Measurements from ENCODE around the gene PDCD4. TPM values are rescaled to one million over a fixed set of nuclear protein-coding genes. Genes with fewer than 3 reads are reported as not detected.

The PDCD4 gene
- total RNA-seq, 4 donors from 2014 or later = 6.4 to 15.6 (median 9.8) TPM

DNA sequence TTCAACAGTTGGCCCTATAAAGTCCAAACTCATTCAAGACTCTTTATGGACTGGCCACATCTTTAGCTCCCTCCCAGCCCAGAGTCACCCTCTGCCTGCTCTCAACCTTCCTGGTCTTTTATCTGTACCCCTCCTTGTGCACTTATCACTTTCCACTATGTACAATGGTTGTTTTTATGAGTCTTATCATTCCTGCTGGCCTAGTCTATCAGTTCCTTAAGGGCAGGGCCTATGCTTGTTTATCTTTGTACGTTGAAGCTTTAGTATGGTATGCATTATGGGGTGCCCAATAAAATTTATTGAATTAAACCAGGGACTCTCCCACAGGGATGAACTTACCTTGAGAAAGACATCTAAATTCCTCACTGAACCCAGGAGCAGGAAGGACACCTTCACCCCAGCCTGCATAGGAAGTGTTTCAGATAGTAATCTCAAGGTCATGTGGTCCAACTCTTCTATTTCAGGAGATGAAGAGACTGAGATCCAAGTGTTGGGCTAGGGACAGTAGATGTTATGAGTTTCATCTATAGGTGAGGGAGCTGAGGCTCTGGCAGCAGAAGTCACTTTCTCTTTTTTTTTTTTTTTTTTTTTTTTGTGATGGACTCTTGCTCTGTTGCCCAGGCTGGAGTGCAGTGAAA, 13.3 kb upstream of the PDCD4 start:
- DNase-seq (no peak), ATAC-seq (no peak)
- no peaks in the 10 kb centered on the region for H3K9me3 ChIP-seq
- H3K27me3 ChIP-seq = no peaks in the 10 kb centered on the region
- H3K4me3 ChIP-seq = no peak overlapping the region
- intact Hi-C loops (cut with DNase I; ENCODE audit: low total_unique reads) (no loop called here), in situ Hi-C loops (cut with MboI; ENCODE audit: low sequenced_read_pairs in 4 of 4) (no loop called here)
- no peaks in the 10 kb centered on the region for H3K36me3 ChIP-seq
- no peak for TF ChIP-seq POLR2A (IDR thresholded peaks at IDR 0.05)
- TF ChIP-seq, protein P1, sequence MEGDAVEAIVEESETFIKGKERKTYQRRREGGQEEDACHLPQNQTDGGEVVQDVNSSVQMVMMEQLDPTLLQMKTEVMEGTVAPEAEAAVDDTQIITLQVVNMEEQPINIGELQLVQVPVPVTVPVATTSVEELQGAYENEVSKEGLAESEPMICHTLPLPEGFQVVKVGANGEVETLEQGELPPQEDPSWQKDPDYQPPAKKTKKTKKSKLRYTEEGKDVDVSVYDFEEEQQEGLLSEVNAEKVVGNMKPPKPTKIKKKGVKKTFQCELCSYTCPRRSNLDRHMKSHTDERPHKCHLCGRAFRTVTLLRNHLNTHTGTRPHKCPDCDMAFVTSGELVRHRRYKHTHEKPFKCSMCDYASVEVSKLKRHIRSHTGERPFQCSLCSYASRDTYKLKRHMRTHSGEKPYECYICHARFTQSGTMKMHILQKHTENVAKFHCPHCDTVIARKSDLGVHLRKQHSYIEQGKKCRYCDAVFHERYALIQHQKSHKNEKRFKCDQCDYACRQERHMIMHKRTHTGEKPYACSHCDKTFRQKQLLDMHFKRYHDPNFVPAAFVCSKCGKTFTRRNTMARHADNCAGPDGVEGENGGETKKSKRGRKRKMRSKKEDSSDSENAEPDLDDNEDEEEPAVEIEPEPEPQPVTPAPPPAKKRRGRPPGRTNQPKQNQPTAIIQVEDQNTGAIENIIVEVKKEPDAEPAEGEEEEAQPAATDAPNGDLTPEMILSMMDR (IDR thresholded peaks at IDR 0.05 in 4 of 5, conservative IDR thresholded peaks at IDR 0.05 in 1 of 5) = no peak
- peaks cover 15 to 17% of the 10 kb centered on the region in 2 donors for H3K4me1 ChIP-seq
- no peak overlapping the region for H3K27ac ChIP-seq

GRCh38 chr10:110859206-110859972, 12.3 kb upstream of the PDCD4 start:
- Histone ChIP-seq H3K36me3 (no peaks in the 10 kb centered on the region), H3K4me3 (no peak overlapping the region), H3K9me3 (no peaks in the 10 kb centered on the region), H3K27ac (peak overlapping the region in 3 of 4 donors; percentile 31 to 57 (median 36)), H3K27me3 (no peaks in the 10 kb centered on the region), H3K4me1 (peaks cover 16 to 17% of the 10 kb centered on the region in 2 donors)
- peak in 1 of 2 donors; percentile 28 for ATAC-seq
- DNase-seq = no peak
- intact Hi-C loops (cut with DNase I; ENCODE audit: low total_unique reads) (no loop called here), in situ Hi-C loops (cut with MboI; ENCODE audit: low sequenced_read_pairs in 4 of 4) (no loop called here)
- TF ChIP-seq, protein P1 (IDR thresholded peaks at IDR 0.05 in 4 of 5, conservative IDR thresholded peaks at IDR 0.05 in 1 of 5) = no peak
- TF ChIP-seq POLR2A (IDR thresholded peaks at IDR 0.05) = no peak

DNA sequence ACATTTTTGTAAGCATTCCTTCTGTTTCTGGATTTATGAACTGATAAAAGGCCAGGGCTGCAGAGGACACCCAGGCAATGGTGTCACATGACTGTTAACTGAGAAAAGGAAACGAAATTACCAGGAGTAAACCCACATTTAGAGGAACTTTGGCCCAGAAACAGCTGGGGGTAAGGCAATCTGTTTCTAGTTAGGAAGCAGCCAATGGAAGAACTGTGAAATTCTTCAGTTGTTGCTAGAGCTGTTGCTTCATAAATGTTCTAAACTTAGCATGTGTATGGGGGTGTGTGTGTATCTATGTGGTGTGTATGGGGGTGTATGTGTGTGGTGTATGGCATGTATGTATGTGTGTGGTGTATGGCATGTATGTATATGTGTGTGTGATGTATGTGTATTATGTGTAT, 11.8 kb upstream of the PDCD4 start:
- intact Hi-C loops (cut with DNase I; ENCODE audit: low total_unique reads) (no loop called here), in situ Hi-C loops (cut with MboI; ENCODE audit: low sequenced_read_pairs in 4 of 4) (no loop called here)
- H3K4me3 ChIP-seq = no peak overlapping the region
- DNase-seq (peak in 1 of 2 donors; percentile 40), ATAC-seq (peak; percentile 77 to 81)
- no peaks in the 10 kb centered on the region for H3K27me3 ChIP-seq
- H3K36me3 ChIP-seq = no peaks in the 10 kb centered on the region
- no peaks in the 10 kb centered on the region for H3K9me3 ChIP-seq
- peaks cover 17 to 22% of the 10 kb centered on the region in 2 donors for H3K4me1 ChIP-seq
- no peak for TF ChIP-seq POLR2A (IDR thresholded peaks at IDR 0.05)
- TF ChIP-seq, protein P1 (IDR thresholded peaks at IDR 0.05 in 4 of 5, conservative IDR thresholded peaks at IDR 0.05 in 1 of 5) = no peak
- H3K27ac ChIP-seq = peak overlapping the region; percentile 3 to 57 (median 33)

DNA sequence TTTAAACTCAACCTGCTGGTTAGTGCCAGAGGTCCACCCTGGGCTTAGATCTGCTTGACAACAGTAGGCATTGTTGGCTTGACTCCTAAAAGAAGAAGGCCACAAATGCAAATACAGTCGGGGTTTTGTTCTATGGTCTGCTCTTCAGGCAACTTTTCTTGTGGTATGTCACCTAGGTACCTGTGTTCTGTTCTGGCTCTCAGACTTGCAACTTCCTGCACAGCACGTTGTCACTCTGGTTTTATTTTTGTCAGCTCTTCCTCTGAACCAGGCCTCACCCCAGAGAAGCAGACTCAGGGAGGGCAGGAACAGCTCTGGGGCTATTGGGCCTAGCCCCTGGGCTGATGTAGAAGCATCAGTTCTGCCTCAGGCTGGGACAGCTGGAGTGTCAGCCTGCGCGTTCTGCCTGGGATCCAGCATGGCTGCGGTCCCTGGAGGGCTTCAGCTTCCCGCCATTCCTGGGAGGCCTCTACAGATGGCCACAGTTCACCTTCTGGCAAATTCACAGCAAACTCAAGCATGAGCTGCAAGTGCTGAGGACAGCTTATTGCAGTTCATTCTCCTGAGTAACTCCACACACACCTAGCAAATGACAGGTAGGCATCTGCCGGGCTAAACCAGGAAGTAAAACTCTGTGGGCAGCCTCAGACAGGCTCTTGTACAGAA, 11.0 kb upstream of the PDCD4 start:
- Histone ChIP-seq H3K9me3 (no peaks in the 10 kb centered on the region), H3K4me1 (peaks cover 17 to 29% of the 10 kb centered on the region in 2 donors), H3K27ac (peak overlapping the region in 3 of 4 donors; percentile 14 to 36 (median 30)), H3K27me3 (no peaks in the 10 kb centered on the region), H3K4me3 (no peak overlapping the region), H3K36me3 (no peaks in the 10 kb centered on the region)
- in situ Hi-C loops (cut with MboI; ENCODE audit: low sequenced_read_pairs in 4 of 4) (no loop called here), intact Hi-C loops (cut with DNase I; ENCODE audit: low total_unique reads) (no loop called here)
- ATAC-seq (no peak), DNase-seq (no peak)
- TF ChIP-seq, protein P1 (IDR thresholded peaks at IDR 0.05 in 4 of 5, conservative IDR thresholded peaks at IDR 0.05 in 1 of 5) = no peak
- TF ChIP-seq POLR2A (IDR thresholded peaks at IDR 0.05) = no peak

Data from gastrocnemius medialis (tissue), 4 donors.